HFF-Myc (cell line): Measurements from ENCODE around the gene FUT3.

Experiments used
- DNase-seq: peaks from one replicate; pipeline ENCODE4 v3.0.0-alpha.2; 2011; ENCODE audit warnings: low read depth; ENCODE audit errors: extremely low read depth
- H3K4me3 ChIP-seq: replicated peaks from 2 replicates; pipeline ENCODE4 v1.5.1; 2011; ENCODE audit warnings: low read depth, mild to moderate bottlenecking, control low read depth, low read length
- TF ChIP-seq, protein P1 (sequence below): IDR thresholded peaks from 2 replicates; pipeline ENCODE4 v1.5.1; 2012; ENCODE audit warnings: mild to moderate bottlenecking, low read depth, low read length, control low read depth; ENCODE audit errors: missing control alignments

FUT3 gene

DNA sequence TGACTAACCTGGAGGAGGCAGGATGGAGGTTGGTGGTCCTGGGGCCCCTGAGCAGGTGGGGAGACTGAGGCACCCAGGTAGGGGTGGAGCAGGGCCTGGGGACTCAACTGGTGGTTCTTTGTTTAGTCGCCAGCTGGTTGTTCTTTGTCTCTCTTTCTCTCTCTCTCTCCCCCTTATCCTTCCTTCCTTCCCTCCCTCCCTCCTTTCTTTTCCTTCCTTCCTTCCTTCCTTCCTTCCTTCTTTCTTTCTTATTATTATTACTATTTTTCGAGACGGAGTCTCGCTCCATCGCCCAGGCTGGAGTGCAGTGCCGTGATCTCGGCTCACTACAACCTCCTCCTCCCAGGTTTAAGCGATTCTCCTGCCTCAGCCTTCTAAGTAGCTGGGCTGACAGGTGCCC lies 53.0 kb downstream of the FUT3 start:
- H3K4me3 ChIP-seq = no peak overlapping the region
- TF ChIP-seq, protein P1, sequence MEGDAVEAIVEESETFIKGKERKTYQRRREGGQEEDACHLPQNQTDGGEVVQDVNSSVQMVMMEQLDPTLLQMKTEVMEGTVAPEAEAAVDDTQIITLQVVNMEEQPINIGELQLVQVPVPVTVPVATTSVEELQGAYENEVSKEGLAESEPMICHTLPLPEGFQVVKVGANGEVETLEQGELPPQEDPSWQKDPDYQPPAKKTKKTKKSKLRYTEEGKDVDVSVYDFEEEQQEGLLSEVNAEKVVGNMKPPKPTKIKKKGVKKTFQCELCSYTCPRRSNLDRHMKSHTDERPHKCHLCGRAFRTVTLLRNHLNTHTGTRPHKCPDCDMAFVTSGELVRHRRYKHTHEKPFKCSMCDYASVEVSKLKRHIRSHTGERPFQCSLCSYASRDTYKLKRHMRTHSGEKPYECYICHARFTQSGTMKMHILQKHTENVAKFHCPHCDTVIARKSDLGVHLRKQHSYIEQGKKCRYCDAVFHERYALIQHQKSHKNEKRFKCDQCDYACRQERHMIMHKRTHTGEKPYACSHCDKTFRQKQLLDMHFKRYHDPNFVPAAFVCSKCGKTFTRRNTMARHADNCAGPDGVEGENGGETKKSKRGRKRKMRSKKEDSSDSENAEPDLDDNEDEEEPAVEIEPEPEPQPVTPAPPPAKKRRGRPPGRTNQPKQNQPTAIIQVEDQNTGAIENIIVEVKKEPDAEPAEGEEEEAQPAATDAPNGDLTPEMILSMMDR = no peak
- DNase-seq = no peak

DNA sequence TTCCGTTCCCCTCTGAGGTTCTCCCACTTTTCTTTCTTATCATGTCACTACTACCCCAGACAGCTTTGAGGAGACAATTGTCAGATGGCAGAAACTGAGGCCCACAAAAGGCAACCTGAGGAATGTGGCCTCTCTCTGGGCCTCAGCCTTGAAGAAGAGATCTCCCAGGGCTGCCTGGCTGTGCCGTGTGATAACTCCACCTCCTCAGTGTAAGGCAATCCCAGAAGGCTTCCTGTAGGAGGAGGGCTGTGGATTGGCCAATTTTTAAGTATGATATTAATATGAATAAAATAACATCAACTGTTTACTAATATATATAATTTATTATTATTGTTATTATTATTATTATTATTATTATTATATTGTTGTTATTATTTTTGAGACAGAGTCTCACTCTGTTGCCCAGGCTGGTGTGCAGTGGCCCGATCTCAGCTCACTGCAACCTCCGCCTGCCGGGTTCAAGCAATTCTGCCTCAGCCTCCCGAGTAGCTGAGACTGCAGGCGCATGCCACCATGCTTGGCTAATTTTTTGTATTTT lies 55.8 kb downstream of the FUT3 start:
- TF ChIP-seq, protein P1 = no peak
- DNase-seq = no peak
- H3K4me3 ChIP-seq = no peak overlapping the region

DNA sequence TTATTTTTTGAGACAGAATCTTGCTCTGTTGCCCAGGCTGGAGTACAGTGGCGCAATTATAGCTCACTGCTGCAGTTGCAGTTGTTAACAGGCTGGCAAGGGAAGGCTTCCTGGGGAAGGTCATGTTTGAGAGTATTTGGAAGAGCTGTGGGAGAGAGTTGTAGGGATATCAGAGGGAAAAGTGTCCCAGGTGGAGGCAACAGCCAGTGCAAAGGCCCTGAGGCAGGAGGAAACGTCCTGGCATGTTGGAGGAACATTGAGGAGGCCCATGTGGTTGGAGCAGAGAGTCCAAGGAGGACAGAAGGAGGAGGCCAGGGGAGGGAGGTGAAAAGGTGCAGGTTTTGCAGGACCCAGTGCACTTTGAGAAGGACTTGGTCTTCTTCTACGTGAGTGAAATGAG lies 58.1 kb downstream of the FUT3 start:
- DNase-seq = no peak
- no peak overlapping the region for H3K4me3 ChIP-seq
- TF ChIP-seq, protein P1 = no peak
